HG03095 (cell line): Measurements from ENCODE around the gene CEACAM19.
"Not testable (repeated sequence)": the region's sequence is repeated elsewhere in the genome, so short reads cannot be mapped to it uniquely, and the experiment has no call there.

ENCODE experiments used
- ATAC-seq: cut with Tn5 transposase; IDR thresholded peaks from one replicate; pipeline ENCODE4 v1.9.1; 2021; ENCODE audit warnings: moderate library complexity; ENCODE audit not compliant: unreplicated experiment

The CEACAM19 gene

GRCh38 chr19:44645407-44646048 is 25.8 kb upstream of the CEACAM19 start:
- ATAC-seq: no peak

- no peak for ATAC-seq
These were observed 25.2 kb upstream of the CEACAM19 start for GRCh38 chr19:44646049-44646416.

- no peak for ATAC-seq
These were observed 24.1 kb upstream of the CEACAM19 start for GRCh38 chr19:44647144-44647543.

- no peak for ATAC-seq
These were observed 22.5 kb upstream of the CEACAM19 start for GRCh38 chr19:44648631-44649251.

- ATAC-seq: no peak
These were observed 21.6 kb upstream of the CEACAM19 start for GRCh38 chr19:44649578-44650145.

GRCh38 chr19:44653343-44653742 is 17.9 kb upstream of the CEACAM19 start:
- ATAC-seq: no peak

- ATAC-seq: no peak
These were observed 17.1 kb upstream of the CEACAM19 start for GRCh38 chr19:44653977-44654774.

- no peak for ATAC-seq
These were observed 13.9 kb upstream of the CEACAM19 start for GRCh38 chr19:44657211-44657921.

GRCh38 chr19:44658069-44658733 is 13.1 kb upstream of the CEACAM19 start:
- ATAC-seq: no peak

GRCh38 chr19:44660081-44660480 is 11.2 kb upstream of the CEACAM19 start:
- no peak for ATAC-seq

GRCh38 chr19:44661205-44661604 is 10.1 kb upstream of the CEACAM19 start:
- no peak for ATAC-seq

GRCh38 chr19:44661904-44662303 is 9.4 kb upstream of the CEACAM19 start:
- ATAC-seq: no peak

- no peak for ATAC-seq
These were observed 8.4 kb upstream of the CEACAM19 start for GRCh38 chr19:44662691-44663385.

- ATAC-seq: no peak
These were observed 7.3 kb upstream of the CEACAM19 start for GRCh38 chr19:44663996-44664395.

GRCh38 chr19:44664976-44665375 is 6.3 kb upstream of the CEACAM19 start:
- ATAC-seq: no peak

GRCh38 chr19:44666852-44667556 is 4.3 kb upstream of the CEACAM19 start:
- ATAC-seq: no peak

GRCh38 chr19:44668985-44669764 is 2.1 kb upstream of the CEACAM19 start:
- ATAC-seq: no peak

- ATAC-seq: not testable (repeated sequence)
These were observed 1.3 kb upstream of the CEACAM19 start for GRCh38 chr19:44670027-44670426.

GRCh38 chr19:44672226-44672625 is 944 bp downstream of the CEACAM19 start:
- ATAC-seq: no peak
